Measurements from ENCODE around the gene WAPL.

The WAPL gene

DNA sequence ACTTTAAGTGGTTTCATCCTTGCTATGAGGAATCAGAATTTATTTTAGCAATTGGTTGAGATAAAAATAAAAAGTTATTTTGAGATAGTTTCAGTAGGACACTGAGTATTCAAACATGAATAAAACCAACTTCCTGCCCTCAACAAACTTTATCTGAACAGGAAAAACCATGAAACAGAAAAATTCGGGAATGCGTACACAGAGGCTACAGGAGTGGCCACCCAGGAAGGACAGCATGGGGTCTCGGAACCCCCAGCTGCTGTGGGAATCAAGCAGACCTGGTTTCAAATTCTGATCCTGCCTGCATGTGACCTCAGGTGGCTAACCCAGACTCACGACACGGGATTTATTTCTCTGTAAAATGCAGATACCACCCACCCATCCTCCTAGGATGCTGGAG, 106.0 kb downstream of the WAPL start:
- H3K9me2 ChIP-seq (replicated peaks; ENCODE audit: low read depth, low read length), result no peaks in the 10 kb centered on the region
- H3K4me2 ChIP-seq (ENCODE audit: low read depth, low read length, poor library complexity, severe bottlenecking), result no peak overlapping the region
- H3K4me1 ChIP-seq (ENCODE audit: insufficient read depth, low read length, poor library complexity, severe bottlenecking), result peaks cover 44% of the 10 kb centered on the region
- no peaks in the 10 kb centered on the region for H3K79me2 ChIP-seq (ENCODE audit: insufficient read depth, low read length)
- H3K9me3 ChIP-seq (ENCODE audit: insufficient read depth, low read depth, low read length), result no peaks in the 10 kb centered on the region
- no peak overlapping the region for H3K4me3 ChIP-seq (ENCODE audit: low read length, poor library complexity, severe bottlenecking)
- no peaks in the 10 kb centered on the region for H3K27me3 ChIP-seq (ENCODE audit: insufficient read depth, low read length, poor library complexity, severe bottlenecking)
- no peaks in the 10 kb centered on the region for H4K20me1 ChIP-seq (ENCODE audit: insufficient read depth, low read length, poor library complexity, severe bottlenecking)
- H3K36me3 ChIP-seq (ENCODE audit: insufficient read depth, low read length), result no peaks in the 10 kb centered on the region
- H3K9ac ChIP-seq (ENCODE audit: low read depth, low read length, poor library complexity, severe bottlenecking), result no peak overlapping the region
- H2AFZ ChIP-seq (ENCODE audit: low read length), result no peak overlapping the region
- H3F3A ChIP-seq (ENCODE audit: low read depth), result peaks cover 13% of the 10 kb centered on the region
- TF ChIP-seq, protein P1, sequence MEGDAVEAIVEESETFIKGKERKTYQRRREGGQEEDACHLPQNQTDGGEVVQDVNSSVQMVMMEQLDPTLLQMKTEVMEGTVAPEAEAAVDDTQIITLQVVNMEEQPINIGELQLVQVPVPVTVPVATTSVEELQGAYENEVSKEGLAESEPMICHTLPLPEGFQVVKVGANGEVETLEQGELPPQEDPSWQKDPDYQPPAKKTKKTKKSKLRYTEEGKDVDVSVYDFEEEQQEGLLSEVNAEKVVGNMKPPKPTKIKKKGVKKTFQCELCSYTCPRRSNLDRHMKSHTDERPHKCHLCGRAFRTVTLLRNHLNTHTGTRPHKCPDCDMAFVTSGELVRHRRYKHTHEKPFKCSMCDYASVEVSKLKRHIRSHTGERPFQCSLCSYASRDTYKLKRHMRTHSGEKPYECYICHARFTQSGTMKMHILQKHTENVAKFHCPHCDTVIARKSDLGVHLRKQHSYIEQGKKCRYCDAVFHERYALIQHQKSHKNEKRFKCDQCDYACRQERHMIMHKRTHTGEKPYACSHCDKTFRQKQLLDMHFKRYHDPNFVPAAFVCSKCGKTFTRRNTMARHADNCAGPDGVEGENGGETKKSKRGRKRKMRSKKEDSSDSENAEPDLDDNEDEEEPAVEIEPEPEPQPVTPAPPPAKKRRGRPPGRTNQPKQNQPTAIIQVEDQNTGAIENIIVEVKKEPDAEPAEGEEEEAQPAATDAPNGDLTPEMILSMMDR (conservative IDR thresholded peaks at IDR 0.05; ENCODE audit: low read length), result no peak
- no peak for TF ChIP-seq EZH2phosphoT487 (IDR thresholded peaks at IDR 0.05; ENCODE audit: borderline replicate concordance)

DNA sequence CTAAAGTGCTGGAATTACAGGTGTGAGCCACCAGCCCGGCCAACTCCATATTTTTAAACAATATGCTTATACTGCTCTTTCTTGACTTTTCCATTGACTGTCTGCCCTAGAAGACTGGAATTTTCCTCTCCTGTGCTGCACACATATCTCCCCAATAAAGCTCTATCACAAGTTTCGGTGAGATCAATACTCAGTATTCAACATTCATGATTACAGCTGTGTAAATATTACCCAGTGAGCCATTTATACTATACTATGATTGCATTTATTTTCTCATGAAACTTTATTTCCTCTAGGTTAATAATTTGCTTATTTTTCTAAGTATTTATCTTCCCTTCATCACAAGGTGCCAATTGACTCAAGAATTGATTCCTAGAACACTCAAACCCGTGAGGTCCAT, 106.5 kb downstream of the WAPL start:
- no peak overlapping the region for H3K4me3 ChIP-seq (ENCODE audit: low read length, poor library complexity, severe bottlenecking)
- no peaks in the 10 kb centered on the region for H3K79me2 ChIP-seq (ENCODE audit: insufficient read depth, low read length)
- no peak overlapping the region for H2AFZ ChIP-seq (ENCODE audit: low read length)
- H3K4me1 ChIP-seq (ENCODE audit: insufficient read depth, low read length, poor library complexity, severe bottlenecking), result peaks cover 45% of the 10 kb centered on the region
- H4K20me1 ChIP-seq (ENCODE audit: insufficient read depth, low read length, poor library complexity, severe bottlenecking), result no peaks in the 10 kb centered on the region
- peaks cover 13% of the 10 kb centered on the region for H3F3A ChIP-seq (ENCODE audit: low read depth)
- H3K4me2 ChIP-seq (ENCODE audit: low read depth, low read length, poor library complexity, severe bottlenecking), result no peak overlapping the region
- no peaks in the 10 kb centered on the region for H3K9me3 ChIP-seq (ENCODE audit: insufficient read depth, low read depth, low read length)
- no peak overlapping the region for H3K9ac ChIP-seq (ENCODE audit: low read depth, low read length, poor library complexity, severe bottlenecking)
- no peak for TF ChIP-seq EZH2phosphoT487 (IDR thresholded peaks at IDR 0.05; ENCODE audit: borderline replicate concordance)
- TF ChIP-seq, protein P1 (conservative IDR thresholded peaks at IDR 0.05; ENCODE audit: low read length), result no peak
- H3K27me3 ChIP-seq (ENCODE audit: insufficient read depth, low read length, poor library complexity, severe bottlenecking), result no peaks in the 10 kb centered on the region
- H3K36me3 ChIP-seq (ENCODE audit: insufficient read depth, low read length), result no peaks in the 10 kb centered on the region
- H3K9me2 ChIP-seq (replicated peaks; ENCODE audit: low read depth, low read length), result no peaks in the 10 kb centered on the region

DNA sequence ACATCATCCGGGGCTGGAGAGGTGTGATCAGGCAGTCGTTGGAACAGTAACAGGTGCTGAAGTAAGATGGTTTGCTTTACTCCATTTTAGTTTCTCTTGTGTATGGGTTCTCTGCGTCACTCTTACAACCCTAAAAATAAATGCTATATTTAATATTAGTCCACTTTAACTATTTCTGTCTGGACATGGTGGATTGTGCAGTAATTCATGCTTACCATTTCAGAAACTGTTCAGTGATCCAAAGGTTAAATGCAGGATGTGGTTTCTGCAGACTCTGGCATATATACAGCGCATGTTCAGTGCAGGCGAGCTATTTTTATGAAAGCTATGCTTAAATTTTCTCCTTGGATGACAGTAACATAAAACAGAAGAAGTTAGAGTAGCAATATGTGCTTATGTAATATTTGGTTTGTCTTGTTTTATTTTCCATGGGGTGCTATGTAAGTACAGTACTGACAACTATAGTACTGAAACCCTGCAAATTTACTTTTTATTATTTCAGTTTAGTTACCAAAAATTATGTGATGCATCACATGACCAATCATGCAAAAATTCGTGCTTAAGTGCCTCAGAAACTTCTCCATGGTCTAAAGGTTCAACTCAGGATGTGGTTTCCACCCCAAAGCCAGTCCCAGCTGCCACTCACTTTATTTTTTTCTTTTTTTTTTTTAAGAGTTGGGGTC, 108.4 kb downstream of the WAPL start:
- Histone ChIP-seq H3K4me2 (ENCODE audit: low read depth, low read length, poor library complexity, severe bottlenecking) (peak overlapping the region; percentile 77), H3K4me1 (ENCODE audit: insufficient read depth, low read length, poor library complexity, severe bottlenecking) (peaks cover 45% of the 10 kb centered on the region), H4K20me1 (ENCODE audit: insufficient read depth, low read length, poor library complexity, severe bottlenecking) (no peaks in the 10 kb centered on the region), H3K79me2 (ENCODE audit: insufficient read depth, low read length) (no peaks in the 10 kb centered on the region), H3F3A (ENCODE audit: low read depth) (peaks cover 13% of the 10 kb centered on the region), H3K4me3 (ENCODE audit: low read length, poor library complexity, severe bottlenecking) (peak overlapping the region; percentile 70), H3K9me3 (ENCODE audit: insufficient read depth, low read depth, low read length) (no peaks in the 10 kb centered on the region), H3K9me2 (replicated peaks; ENCODE audit: low read depth, low read length) (no peaks in the 10 kb centered on the region), H3K36me3 (ENCODE audit: insufficient read depth, low read length) (no peaks in the 10 kb centered on the region), H2AFZ (ENCODE audit: low read length) (peak overlapping the region; percentile 41; the same call in 1 of the 2 replicates), H3K27me3 (ENCODE audit: insufficient read depth, low read length, poor library complexity, severe bottlenecking) (no peaks in the 10 kb centered on the region), H3K9ac (ENCODE audit: low read depth, low read length, poor library complexity, severe bottlenecking) (peak overlapping the region; percentile 62)
- no peak for TF ChIP-seq EZH2phosphoT487 (IDR thresholded peaks at IDR 0.05; ENCODE audit: borderline replicate concordance)
- TF ChIP-seq, protein P1 (conservative IDR thresholded peaks at IDR 0.05; ENCODE audit: low read length), result no peak
